ENCODE results near the gene BMAL1. TPM values are rescaled to one million over a fixed set of nuclear protein-coding genes. Genes with fewer than 3 reads are reported as not detected.
A peak's percentile ranks its signal among the peaks of the same experiment; 100 is the strongest.

The BMAL1 gene
- total and polyA plus RNA-seq, 7 donors = 7.4 to 35.4 (median 28.2) TPM

- DNase-seq = peak in 1 of 2 donors; percentile 75
- peaks cover 78% of the 10 kb centered on the region for H3K4me1 ChIP-seq
These were observed 58.8 kb downstream of the BMAL1 start for GRCh38 chr11:13336246-13336878.

GRCh38 chr11:13338019-13338426 lies 60.4 kb downstream of the BMAL1 start:
- Histone ChIP-seq H3K4me3 (peak overlapping the region; percentile 46), H3K4me1 (peaks cover 64% of the 10 kb centered on the region), H3K36me3 (ENCODE audit: insufficient read depth in 1 of 2, low read depth in 1 of 2) (no peaks in the 10 kb centered on the region), H3K9me3 (no peaks in the 10 kb centered on the region), H3K27ac (peak overlapping the region; percentile 62), H3K27me3 (ENCODE audit: insufficient read depth in 3 of 3, low read length in 2 of 3) (no peaks in the 10 kb centered on the region)
- intact Hi-C loops (cut with DNase I) = no loop called here
- no peak for TF ChIP-seq CTCF (IDR thresholded peaks at IDR 0.05)
- ATAC-seq (no peak), DNase-seq (no peak)
- 2 to 12% (median 4%) methylated on average over 5 of the region's 5 CpGs for WGBS, 3 donors

More at GRCh38 chr11:13336246-13336878, 58.8 kb downstream of the BMAL1 start:
- WGBS, 3 donors = 39 to 60% (median 45%) methylated on average over 9 of the region's 9 CpGs
- TF ChIP-seq CTCF (IDR thresholded peaks at IDR 0.05) = no peak
- Histone ChIP-seq H3K9me3 (no peaks in the 10 kb centered on the region), H3K27ac (peak overlapping the region; percentile 39), H3K27me3 (ENCODE audit: insufficient read depth in 3 of 3, low read length in 2 of 3) (no peaks in the 10 kb centered on the region), H3K4me3 (no peak overlapping the region), H3K36me3 (ENCODE audit: insufficient read depth in 1 of 2, low read depth in 1 of 2) (no peaks in the 10 kb centered on the region)
- peak; percentile 72 to 86 (median 78) for ATAC-seq
- intact Hi-C loops (cut with DNase I) = no loop called here

GRCh38 chr11:13338427-13339069 lies 61.0 kb downstream of the BMAL1 start:
- WGBS, 3 donors = 73 to 81% (median 74%) methylated on average over 9 of the region's 9 CpGs
- peaks cover 59% of the 10 kb centered on the region for H3K4me1 ChIP-seq
- no peaks in the 10 kb centered on the region for H3K9me3 ChIP-seq
- peak overlapping the region; percentile 46 for H3K4me3 ChIP-seq
- peak overlapping the region; percentile 62 for H3K27ac ChIP-seq
- DNase-seq (no peak), ATAC-seq (peak in 3 of 4 donors; percentile 28 to 48 (median 35))
- H3K36me3 ChIP-seq (ENCODE audit: insufficient read depth in 1 of 2, low read depth in 1 of 2) = no peaks in the 10 kb centered on the region
- no peaks in the 10 kb centered on the region for H3K27me3 ChIP-seq (ENCODE audit: insufficient read depth in 3 of 3, low read length in 2 of 3)
- no peak for TF ChIP-seq CTCF (IDR thresholded peaks at IDR 0.05)
- intact Hi-C loops (cut with DNase I) = no loop called here

GRCh38 chr11:13339195-13340153 lies 61.9 kb downstream of the BMAL1 start:
- Histone ChIP-seq H3K27me3 (ENCODE audit: insufficient read depth in 3 of 3, low read length in 2 of 3) (no peaks in the 10 kb centered on the region), H3K27ac (peak overlapping the region; percentile 38), H3K36me3 (ENCODE audit: insufficient read depth in 1 of 2, low read depth in 1 of 2) (no peaks in the 10 kb centered on the region), H3K4me1 (peaks cover 50% of the 10 kb centered on the region), H3K4me3 (no peak overlapping the region), H3K9me3 (no peaks in the 10 kb centered on the region)
- ATAC-seq (peak; percentile 19 to 36 (median 27)), DNase-seq (no peak)
- 34 to 53% (median 36%) methylated on average over 11 of the region's 11 CpGs for WGBS, 3 donors
- intact Hi-C loops (cut with DNase I) = loop anchor here (5.0 kb wide), 2 partner anchors 372 to 377 kb away; no protein-coding TSS in a partner anchor
- no peak for TF ChIP-seq CTCF (IDR thresholded peaks at IDR 0.05)
